ENCODE results near the gene ZNF71. TPM values are rescaled to one million over a fixed set of nuclear protein-coding genes. Genes with fewer than 3 reads are reported as not detected.

Gene ZNF71
- total RNA-seq, 1 donor from 2014 or later, result 5.8 TPM

Other genes with a start within 250 kb of the ZNF71 start
- gene ZNF582, start 201.8 kb upstream of the ZNF71 start, total RNA-seq (ENCODE audit: insufficient read depth, low replicate concordance), result 11.3 TPM
- gene ZNF583, start 191.0 kb upstream of the ZNF71 start, total RNA-seq (ENCODE audit: insufficient read depth, low replicate concordance), result 25.3 TPM
- 11.8 TPM for gene ZNF667, start 118.0 kb upstream of the ZNF71 start, total RNA-seq (ENCODE audit: insufficient read depth, low replicate concordance)
- gene ZNF471, start 87.4 kb upstream of the ZNF71 start, total RNA-seq (ENCODE audit: insufficient read depth, low replicate concordance), result 12.8 TPM
- 23.4 TPM for gene ZFP28, start 56.4 kb upstream of the ZNF71 start, total RNA-seq (ENCODE audit: insufficient read depth, low replicate concordance)
- gene ZNF470, start 27.8 kb upstream of the ZNF71 start, total RNA-seq (ENCODE audit: insufficient read depth, low replicate concordance), result 12.0 TPM
- 3.4 TPM for gene SMIM17, start 47.9 kb downstream of the ZNF71 start, total RNA-seq (ENCODE audit: insufficient read depth, low replicate concordance)
- gene ZNF835, start 76.5 kb downstream of the ZNF71 start, total RNA-seq (ENCODE audit: insufficient read depth, low replicate concordance), result 1.2 TPM
- 181 TPM for gene PEG3, start 245.4 kb downstream of the ZNF71 start, total RNA-seq (ENCODE audit: insufficient read depth, low replicate concordance)
- 24.1 TPM for gene ZIM2, start 245.4 kb downstream of the ZNF71 start, total RNA-seq (ENCODE audit: insufficient read depth, low replicate concordance)

Measured in umbilical cord (tissue), 1 donor.